K562 (cell line): ENCODE measurements around the gene PIK3C2B. TPM values are rescaled to one million over a fixed set of nuclear protein-coding genes. Genes with fewer than 3 reads are reported as not detected.

Source experiments
- ARID4B ChIP-seq: sonication (generic); formaldehyde crosslinking; IDR thresholded peaks from 2 replicates; pipeline ENCODE4 v1.8.0; 2022; ENCODE audit warnings: mild to moderate bottlenecking, missing genetic modification reagents
- DACH1 ChIP-seq: fragments of 450-650 bp; IDR thresholded peaks from 2 replicates; pipeline ENCODE4 v1.6.1; 2018; ENCODE audit not compliant: partially characterized antibody
- HSF4 ChIP-seq: fragments of 250-450 bp; sonication (Bioruptor Pico); IDR thresholded peaks from 2 replicates; pipeline ENCODE4 v2.1.2; 2022; ENCODE audit warnings: mild to moderate bottlenecking, moderate library complexity, borderline replicate concordance
- JUN ChIP-seq, 2 experiments: sonication (generic) in 1 of 2; formaldehyde crosslinking in 1 of 2; IDR thresholded peaks; 2 replicates each; pipeline versions ENCODE4 v1.6.1 to v1.8.0; 2012 to 2022; ENCODE audit warnings: borderline replicate concordance in 2 of 2, mild to moderate bottlenecking in 2 of 2, improper control_type of control experiment in 1 of 2, low read depth in 1 of 2, low read length in 1 of 2, missing genetic modification reagents in 1 of 2
- JUNB ChIP-seq: fragments of 450-650 bp; formaldehyde crosslinking; conservative IDR thresholded peaks from 2 replicates; pipeline ENCODE4 v1.4.0; 2020; ENCODE audit warnings: mild to moderate bottlenecking
- KLF16 ChIP-seq: IDR thresholded peaks from 2 replicates; pipeline ENCODE4 v1.6.1; 2016; ENCODE audit warnings: antibody characterized with exemption
- MEF2A ChIP-seq: IDR thresholded peaks from 2 replicates; pipeline ENCODE4 v1.6.1; 2011; ENCODE audit warnings: low read depth, mild to moderate bottlenecking, low read length, moderate library complexity; ENCODE audit not compliant: control insufficient read depth
- MTA1 ChIP-seq: fragments of 450-650 bp; IDR thresholded peaks from 2 replicates; pipeline ENCODE4 v1.6.1; 2017; ENCODE audit warnings: borderline replicate concordance
- RBFOX2 ChIP-seq: fragments of 200-400 bp; formaldehyde crosslinking; IDR thresholded peaks from 2 replicates; pipeline ENCODE4 v1.6.1; 2017; ENCODE audit warnings: low read depth, mild to moderate bottlenecking, low read length, moderate library complexity
- RBM17 ChIP-seq: fragments of 200-400 bp; formaldehyde crosslinking; IDR thresholded peaks from 2 replicates; pipeline ENCODE4 v1.6.1; 2017; ENCODE audit warnings: low read depth, mild to moderate bottlenecking, low read length, borderline replicate concordance
- RFX5 ChIP-seq: IDR thresholded peaks from 2 replicates; pipeline ENCODE4 v1.6.1; 2011; ENCODE audit warnings: low read depth, mild to moderate bottlenecking, improper control_type of control experiment, low read length
- RNF219 ChIP-seq: fragments of 250-450 bp; sonication (Bioruptor Pico); IDR thresholded peaks from 2 replicates; pipeline ENCODE4 v1.5.0; 2022; ENCODE audit warnings: mild to moderate bottlenecking
- SMAD3 ChIP-seq: fragments of 450-650 bp; formaldehyde crosslinking; conservative IDR thresholded peaks from 2 replicates; pipeline ENCODE4 v1.4.0; 2020; ENCODE audit warnings: mild to moderate bottlenecking
- SREBF1 ChIP-seq: fragments of 150-350 bp; IDR thresholded peaks from 2 replicates; pipeline ENCODE4 v1.6.1; 2014; ENCODE audit warnings: antibody characterized with exemption, low read depth, low read length, borderline replicate concordance
- SRF ChIP-seq, 2 experiments: fragments of 250-450, 450-650 bp in 1 of 2; sonication (Bioruptor Pico) in 1 of 2; sonication (generic) in 1 of 2; formaldehyde crosslinking; IDR thresholded peaks; 2 replicates each; pipeline versions ENCODE4 v1.5.0 to v1.5.1; 2020 to 2022; ENCODE audit warnings: mild to moderate bottlenecking in 1 of 2, missing genetic modification reagents in 1 of 2
- ZFP36 ChIP-seq: fragments of 150-350 bp; IDR thresholded peaks from 2 replicates; pipeline ENCODE4 v1.6.1; 2018; ENCODE audit warnings: low read length, low read depth; ENCODE audit not compliant: partially characterized antibody
- ZKSCAN1 ChIP-seq: fragments of 150-350 bp; IDR thresholded peaks from 2 replicates; pipeline ENCODE4 v1.6.1; 2016; ENCODE audit warnings: low read depth, low read length
- ZNF197 ChIP-seq: fragments of 200-800 bp; sonication (Bioruptor generic); IDR thresholded peaks from 2 replicates; pipeline ENCODE4 v1.6.1; 2016; ENCODE audit warnings: low read depth, missing genetic modification characterization, missing compliant biosample characterization
- ZNF239 ChIP-seq: fragments of 250-450 bp; sonication (Bioruptor Pico); IDR thresholded peaks from 2 replicates; pipeline ENCODE4 v1.4.0; 2020; ENCODE audit warnings: mild to moderate bottlenecking
- ZNF780A ChIP-seq: fragments of 250-450 bp; sonication (Bioruptor Pico); IDR thresholded peaks from 2 replicates; pipeline ENCODE4 v1.5.0; 2021; ENCODE audit warnings: mild to moderate bottlenecking
- polyA plus RNA-seq, 8 experiments: library from polyadenylated mRNA; depleted of rRNA in 4 of 8; stranded (reverse) in 5 of 8; unstranded in 3 of 8; fragments of >200 nt; fragmentation: Nextera tagmentation in 2 of 8; fragmentation: Illumina TruSeq in 1 of 8; extraction: Ambion mirVana in 2 of 8; extraction: Trizol in 1 of 8; gene quantifications; 2 replicates each; pipeline versions ENCODE4 v1.2.1 to v1.2.3, GENCODE V29; 2011 to 2014; ENCODE audit warnings: inconsistent platforms in 1 of 8, missing spikeins in 1 of 8
- total RNA-seq, 7 experiments: library from RNA; depleted of rRNA in 6 of 7; stranded (reverse); fragments of >200 nt in 6 of 7; fragmentation: Illumina TruSeq in 2 of 7; extraction: Trizol in 2 of 7; gene quantifications; 2 replicates each; pipeline versions ENCODE4 v1.2.1 to v1.2.3, GENCODE V29; 2011 to 2021; ENCODE audit warnings: low replicate concordance in 1 of 7
- TF ChIP-seq, protein P1 (sequence below): fragments of 450-650 bp; formaldehyde crosslinking; IDR thresholded peaks from 2 replicates; pipeline ENCODE4 v1.4.0; 2020; ENCODE audit warnings: mild to moderate bottlenecking, moderate library complexity

The PIK3C2B gene
- total and polyA plus RNA-seq, 9 of the 15 experiments (the other 6 are each of a cell fraction or from before 2014, with no cell fraction given): 0.10 to 2.9 (median 0.72) TPM

DNA sequence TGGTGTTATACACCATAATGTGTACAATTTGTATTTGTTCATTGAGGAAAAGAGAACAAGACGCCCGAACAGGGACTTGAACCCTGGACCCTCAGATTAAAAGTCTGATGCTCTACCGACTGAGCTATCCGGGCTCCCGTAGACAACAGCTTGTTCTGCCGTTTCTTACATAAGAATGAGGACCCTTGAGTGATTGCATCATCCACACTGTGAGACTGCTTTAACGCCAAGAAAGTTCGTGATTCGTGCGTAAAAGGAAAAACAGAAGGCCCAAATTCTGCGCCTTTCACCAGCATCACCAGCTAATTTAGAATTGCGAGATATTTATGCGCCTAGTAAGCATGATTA is 12.3 kb upstream of the PIK3C2B start (continued):
- TF ChIP-seq MTA1 (peak; percentile 75), ZNF197 (0 out of 2 replicates have a peak, but pooled peaks have one; percentile 38), RFX5 (peak; percentile 82; the same call in 1 of the 2 replicates), SREBF1 (peak; percentile 74; the same call in 1 of the 2 replicates), RBM17 (no peak), ZNF780A (no peak), RNF219 (CRISPR knock-in tag) (0 out of 2 replicates have a peak, but pooled peaks have one; percentile 0), DACH1 (peak; percentile 88), MEF2A (0 out of 2 replicates have a peak, but pooled peaks have one; percentile 2), KLF16 (peak; percentile 36; the same call in 1 of the 2 replicates), ZFP36 (peak; percentile 45), JUN (IDR thresholded peaks at IDR 0.05; ENCODE audit: borderline replicate concordance, low read depth, low read length) (peak; percentile 91; the same call in 1 of the 2 replicates), JUN (CRISPR knock-in tag; IDR thresholded peaks at IDR 0.05; ENCODE audit: borderline replicate concordance) (no peak), ARID4B (peak; percentile 61), SMAD3 (CRISPR knock-in tag) (peak; percentile 36; the same call in 1 of the 2 replicates), JUNB (peak; percentile 94), ZKSCAN1 (0 out of 2 replicates have a peak, but pooled peaks have one; percentile 51), SRF (CRISPR knock-in tag; IDR thresholded peaks at IDR 0.05) (no peak), ZNF239 (CRISPR knock-in tag) (no peak), HSF4 (CRISPR knock-in tag) (no peak), RBFOX2 (no peak)
- TF ChIP-seq, protein P1, sequence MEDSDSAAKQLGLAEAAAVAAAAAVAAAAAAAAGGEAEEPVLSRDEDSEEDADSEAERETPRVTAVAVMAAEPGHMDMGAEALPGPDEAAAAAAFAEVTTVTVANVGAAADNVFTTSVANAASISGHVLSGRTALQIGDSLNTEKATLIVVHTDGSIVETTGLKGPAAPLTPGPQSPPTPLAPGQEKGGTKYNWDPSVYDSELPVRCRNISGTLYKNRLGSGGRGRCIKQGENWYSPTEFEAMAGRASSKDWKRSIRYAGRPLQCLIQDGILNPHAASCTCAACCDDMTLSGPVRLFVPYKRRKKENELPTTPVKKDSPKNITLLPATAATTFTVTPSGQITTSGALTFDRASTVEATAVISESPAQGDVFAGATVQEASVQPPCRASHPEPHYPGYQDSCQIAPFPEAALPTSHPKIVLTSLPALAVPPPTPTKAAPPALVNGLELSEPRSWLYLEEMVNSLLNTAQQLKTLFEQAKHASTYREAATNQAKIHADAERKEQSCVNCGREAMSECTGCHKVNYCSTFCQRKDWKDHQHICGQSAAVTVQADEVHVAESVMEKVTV: peak; percentile 15
